ENCODE results near the gene PLET1.

PLET1 gene

GRCh38 chr11:112255067-112255720 lies 5.5 kb downstream of the PLET1 start:
- in situ Hi-C loops (cut with MboI; ENCODE audit: low pct_unique_long_range_greater_than_20kb, low sequenced_read_pairs) = no loop called here
- peak; percentile 14 for DNase-seq

DNA sequence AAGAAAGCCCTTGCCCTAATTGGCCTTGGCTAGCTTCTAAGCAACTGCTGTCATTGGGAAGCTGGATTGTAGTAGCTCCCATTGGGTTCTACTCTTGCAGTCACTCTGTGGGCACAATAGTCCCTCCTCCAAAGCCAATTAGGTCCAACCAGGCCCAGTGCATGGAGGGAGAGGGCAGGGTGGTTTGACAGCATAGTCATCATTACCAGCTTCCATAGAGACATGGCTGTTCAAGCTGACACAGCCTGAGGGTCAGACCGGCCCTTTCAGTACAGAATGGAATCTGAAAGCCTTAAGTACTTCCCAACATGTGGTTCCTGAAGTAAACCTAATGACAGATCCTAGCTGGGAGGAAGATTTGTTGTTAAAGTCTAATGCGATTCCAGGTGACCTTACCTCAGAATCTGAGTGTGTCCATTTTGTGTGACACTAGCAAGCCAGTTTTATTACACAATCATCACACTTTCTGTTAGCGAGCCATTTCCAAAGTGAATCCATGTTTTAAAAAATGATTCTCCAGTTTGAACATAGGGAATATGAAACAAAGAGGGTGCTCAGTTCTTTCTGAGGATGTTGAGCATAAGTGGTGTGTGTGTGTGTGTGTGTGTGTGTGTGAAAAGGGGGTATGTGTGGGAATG lies 6.9 kb downstream of the PLET1 start:
- DNase-seq = no peak
- in situ Hi-C loops (cut with MboI; ENCODE audit: low pct_unique_long_range_greater_than_20kb, low sequenced_read_pairs) = no loop called here

- in situ Hi-C loops (cut with MboI; ENCODE audit: low pct_unique_long_range_greater_than_20kb, low sequenced_read_pairs) = no loop called here
- DNase-seq = no peak
Observed at GRCh38 chr11:112249871-112250610, 10.6 kb downstream of the PLET1 start.

DNA sequence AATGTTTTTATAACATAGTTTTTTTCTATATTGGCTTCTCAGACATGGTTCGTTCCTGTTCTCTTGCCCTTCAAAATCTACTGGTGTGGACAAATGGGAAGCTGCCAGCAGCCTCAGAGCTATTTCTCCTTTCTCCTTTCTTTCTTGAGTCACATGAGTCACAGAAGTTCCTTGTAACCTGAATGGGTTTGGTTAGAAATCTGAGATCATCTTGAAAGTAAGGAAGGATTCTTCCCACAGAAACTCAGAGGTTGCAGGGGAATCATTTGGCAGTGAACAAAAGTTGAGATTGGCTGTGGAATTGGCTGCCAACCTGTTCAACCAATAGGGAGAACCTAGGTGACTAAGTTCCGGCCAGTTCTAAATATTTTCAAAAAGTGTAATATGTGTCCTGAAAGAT lies 12.5 kb downstream of the PLET1 start:
- in situ Hi-C loops (cut with MboI; ENCODE audit: low pct_unique_long_range_greater_than_20kb, low sequenced_read_pairs) = no loop called here
- no peak for DNase-seq

- in situ Hi-C loops (cut with MboI; ENCODE audit: low pct_unique_long_range_greater_than_20kb, low sequenced_read_pairs) = no loop called here
- DNase-seq = no peak
Observed at GRCh38 chr11:112247201-112247600, 13.5 kb downstream of the PLET1 start.

GRCh38 chr11:112241486-112241885 lies 19.2 kb downstream of the PLET1 start:
- DNase-seq = no peak
- in situ Hi-C loops (cut with MboI; ENCODE audit: low pct_unique_long_range_greater_than_20kb, low sequenced_read_pairs) = no loop called here

- in situ Hi-C loops (cut with MboI; ENCODE audit: low pct_unique_long_range_greater_than_20kb, low sequenced_read_pairs) = no loop called here
- no peak for DNase-seq
Observed at GRCh38 chr11:112238041-112238440, 22.6 kb downstream of the PLET1 start.

DNA sequence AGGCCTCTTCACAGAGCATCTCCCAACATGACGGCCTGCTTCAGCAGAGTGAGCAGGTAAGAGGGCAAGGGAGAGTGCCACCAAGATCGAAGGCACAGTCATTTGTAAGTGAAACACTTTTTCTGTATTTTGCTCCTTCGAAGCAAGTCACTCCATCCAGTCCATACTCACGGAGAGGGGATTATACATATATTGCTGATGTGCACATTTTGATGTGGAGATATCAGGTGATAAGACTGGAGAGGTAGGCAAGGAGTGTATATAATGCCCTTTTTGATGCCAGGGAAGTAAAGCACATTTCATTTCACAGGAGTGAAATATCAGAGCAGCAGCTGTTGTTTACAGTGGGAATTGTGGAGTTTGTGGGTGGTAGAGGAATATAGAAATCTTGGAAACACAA lies 23.2 kb downstream of the PLET1 start:
- DNase-seq = no peak
- in situ Hi-C loops (cut with MboI; ENCODE audit: low pct_unique_long_range_greater_than_20kb, low sequenced_read_pairs) = no loop called here

- in situ Hi-C loops (cut with MboI; ENCODE audit: low pct_unique_long_range_greater_than_20kb, low sequenced_read_pairs) = no loop called here
Observed at GRCh38 chr11:112235750-112236390, 24.8 kb downstream of the PLET1 start.

GRCh38 chr11:112231952-112232351 lies 28.7 kb downstream of the PLET1 start:
- in situ Hi-C loops (cut with MboI; ENCODE audit: low pct_unique_long_range_greater_than_20kb, low sequenced_read_pairs) = no loop called here

More at GRCh38 chr11:112235750-112236390, 24.8 kb downstream of the PLET1 start:
- no peak for DNase-seq

GRCh38 chr11:112229746-112230433 lies 30.8 kb downstream of the PLET1 start:
- in situ Hi-C loops (cut with MboI; ENCODE audit: low pct_unique_long_range_greater_than_20kb, low sequenced_read_pairs) = no loop called here
- no peak for DNase-seq

More at GRCh38 chr11:112231952-112232351, 28.7 kb downstream of the PLET1 start:
- DNase-seq = no peak

DNA sequence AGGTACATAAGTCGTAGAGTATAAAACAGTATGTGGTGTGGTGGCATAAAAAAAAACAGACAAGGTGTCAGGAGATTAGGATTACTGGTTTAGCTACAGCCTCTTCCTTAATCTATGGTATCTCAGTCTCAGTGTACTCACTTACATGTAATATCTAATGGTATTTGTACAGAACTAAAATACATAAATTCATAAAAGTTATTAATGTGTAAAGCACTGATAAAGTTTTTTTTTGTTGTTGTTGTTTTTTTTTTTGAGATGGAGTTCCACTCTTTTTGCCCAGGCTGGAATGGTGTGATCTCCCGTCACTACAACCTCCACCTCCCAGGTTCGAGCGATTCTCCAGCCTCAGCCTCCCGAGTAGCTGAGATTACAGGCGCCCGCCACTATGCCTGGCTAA lies 31.5 kb downstream of the PLET1 start:
- in situ Hi-C loops (cut with MboI; ENCODE audit: low pct_unique_long_range_greater_than_20kb, low sequenced_read_pairs) = no loop called here
- no peak for DNase-seq

DNA sequence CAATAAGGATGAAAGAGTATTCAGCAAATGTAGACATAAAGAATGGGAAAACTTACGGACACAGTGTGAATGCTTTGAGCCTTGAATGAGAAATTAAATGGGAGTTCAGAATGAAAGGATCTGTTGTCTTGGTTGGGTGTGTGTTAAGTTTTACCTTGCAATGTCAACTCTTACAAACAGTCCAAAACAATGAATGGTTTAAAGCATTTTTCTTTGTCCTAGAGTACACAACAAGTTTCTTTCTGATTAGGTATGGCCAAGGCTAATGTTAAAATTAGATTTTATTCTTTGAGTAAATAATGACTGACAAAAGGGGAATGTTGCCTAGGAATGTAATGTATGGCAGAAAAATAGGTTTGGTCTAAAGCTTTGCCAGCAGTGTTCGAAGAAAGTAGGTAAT lies 32.0 kb downstream of the PLET1 start:
- in situ Hi-C loops (cut with MboI; ENCODE audit: low pct_unique_long_range_greater_than_20kb, low sequenced_read_pairs) = no loop called here
- no peak for DNase-seq

DNA sequence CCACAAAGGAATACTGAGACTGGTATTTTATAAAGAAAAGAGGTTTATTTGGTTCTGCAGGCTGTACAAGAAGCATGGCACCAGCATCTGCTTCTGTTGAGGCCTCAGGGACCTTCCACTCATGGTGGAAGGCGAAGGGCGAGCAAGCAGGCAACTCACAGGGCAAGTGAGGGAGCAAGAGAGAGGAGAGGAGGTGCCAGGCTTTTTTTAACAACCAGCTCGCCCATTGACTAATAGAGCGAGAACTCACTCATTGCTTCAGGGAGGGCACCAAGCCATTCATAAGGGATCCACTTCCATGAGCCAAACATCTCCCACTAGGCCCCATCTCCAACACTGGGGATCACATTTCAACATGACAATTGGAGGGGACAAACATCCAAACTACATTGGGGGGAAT lies 33.2 kb downstream of the PLET1 start:
- in situ Hi-C loops (cut with MboI; ENCODE audit: low pct_unique_long_range_greater_than_20kb, low sequenced_read_pairs) = no loop called here

DNA sequence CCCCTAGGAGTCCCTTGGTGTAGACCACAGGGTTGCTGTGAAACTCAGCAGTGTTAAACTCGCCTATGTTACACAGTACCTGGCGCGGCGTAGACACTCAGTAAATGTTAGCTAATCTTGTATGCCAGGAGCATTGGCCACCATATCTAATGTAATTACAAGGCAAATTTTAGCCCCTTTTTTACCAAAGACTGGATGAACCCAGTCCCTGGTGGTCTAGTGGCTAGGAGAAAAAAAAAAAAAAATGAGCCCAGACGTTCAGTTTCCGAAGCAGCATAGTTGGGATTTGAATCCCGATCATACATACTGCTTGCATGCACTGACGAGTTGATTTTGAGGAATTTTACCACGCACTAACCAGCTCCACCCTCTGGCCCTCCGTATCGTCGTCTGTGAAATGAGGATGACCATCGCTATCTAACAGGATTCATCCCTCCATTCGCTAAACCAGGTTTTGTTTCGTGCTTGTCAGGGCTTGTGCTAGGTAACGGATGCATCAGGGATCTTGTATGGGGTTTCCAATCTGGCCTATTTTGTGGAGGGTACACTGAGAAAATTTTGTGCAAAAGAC lies 33.7 kb downstream of the PLET1 start:
- no peak for DNase-seq
- in situ Hi-C loops (cut with MboI; ENCODE audit: low pct_unique_long_range_greater_than_20kb, low sequenced_read_pairs) = no loop called here

More for the DNA sequence above, 33.2 kb downstream of the PLET1 start:
- DNase-seq = no peak

DNA sequence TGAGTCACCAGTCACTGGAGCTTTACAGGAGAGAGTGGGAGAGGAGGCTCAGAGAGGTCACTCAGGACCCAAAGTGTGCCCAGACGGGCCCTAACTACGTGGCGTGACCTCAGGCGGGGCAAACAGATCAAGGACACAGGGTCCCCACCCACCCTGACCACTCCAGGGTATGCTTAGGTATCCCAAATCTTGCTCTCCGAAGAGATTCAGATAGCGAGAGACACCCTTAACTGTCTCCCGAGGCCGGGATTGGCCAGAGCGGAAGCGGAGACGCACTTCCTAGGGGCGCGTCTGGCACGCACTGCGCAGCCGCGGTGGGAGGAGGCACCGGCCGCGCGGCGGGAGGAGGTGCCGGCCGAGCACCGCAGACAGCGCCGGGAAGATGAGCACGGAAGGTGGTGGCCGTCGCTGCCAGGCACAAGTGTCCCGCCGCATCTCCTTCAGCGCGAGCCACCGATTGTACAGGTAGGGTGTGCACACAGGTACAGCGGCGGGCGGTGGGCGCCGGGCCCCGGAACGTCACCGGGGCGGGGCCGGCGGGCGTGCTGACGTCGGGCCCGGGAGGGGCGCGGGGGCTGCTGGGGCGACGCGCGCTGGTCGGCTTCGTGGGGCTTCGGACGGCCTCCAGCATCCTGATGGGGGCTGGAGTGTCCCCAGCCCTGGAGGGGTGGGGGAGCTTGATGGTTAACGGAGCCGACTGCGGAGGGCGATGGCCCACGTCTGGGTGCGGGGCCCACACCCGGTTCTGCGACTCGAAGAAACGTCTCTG lies 34.4 kb downstream of the PLET1 start, which contains the start of gene PTS:
TSS of gene PTS (plus strand) at position 367 of the 769 bp plus-strand sequence. CDS start at position 383, 16 bp downstream.
- peak; percentile 85 for DNase-seq
- in situ Hi-C loops (cut with MboI; ENCODE audit: low pct_unique_long_range_greater_than_20kb, low sequenced_read_pairs) = no loop called here

GRCh38 chr11:112225753-112226061 lies 35.0 kb downstream of the PLET1 start:
- DNase-seq = no peak
- in situ Hi-C loops (cut with MboI; ENCODE audit: low pct_unique_long_range_greater_than_20kb, low sequenced_read_pairs) = no loop called here

GRCh38 chr11:112223754-112224532 lies 36.7 kb downstream of the PLET1 start:
- DNase-seq = no peak
- in situ Hi-C loops (cut with MboI; ENCODE audit: low pct_unique_long_range_greater_than_20kb, low sequenced_read_pairs) = no loop called here

All from KBM-7 (cell line).